Right lobe of liver (tissue), 4 donors: ENCODE measurements around the gene VSTM2L.

Experiments
- POLR2A ChIP-seq: fragments of 450-650 bp; IDR thresholded peaks from one replicate; pipeline ENCODE4 v1.6.1; 2017; ENCODE audit warnings: antibody characterized with exemption, mild to moderate bottlenecking
- TF ChIP-seq, protein P1 (sequence below), 4 donors: fragments of 200-600 bp in 3 of 4; fragments of 450-650 bp in 1 of 4; IDR thresholded peaks; one replicate each; pipeline versions ENCODE4 v1.5.1 to v1.8.0; 2016 to 2022; ENCODE audit warnings: antibody characterized with exemption in 4 of 4, mild to moderate bottlenecking in 2 of 4
- donor health status: DM: no; HTN: no; CAD: no.
- donor health status: DM: no; HTN: no; CAD: no.
- donor health status: DM: no; HTN: yes; CAD: no.

DNA sequence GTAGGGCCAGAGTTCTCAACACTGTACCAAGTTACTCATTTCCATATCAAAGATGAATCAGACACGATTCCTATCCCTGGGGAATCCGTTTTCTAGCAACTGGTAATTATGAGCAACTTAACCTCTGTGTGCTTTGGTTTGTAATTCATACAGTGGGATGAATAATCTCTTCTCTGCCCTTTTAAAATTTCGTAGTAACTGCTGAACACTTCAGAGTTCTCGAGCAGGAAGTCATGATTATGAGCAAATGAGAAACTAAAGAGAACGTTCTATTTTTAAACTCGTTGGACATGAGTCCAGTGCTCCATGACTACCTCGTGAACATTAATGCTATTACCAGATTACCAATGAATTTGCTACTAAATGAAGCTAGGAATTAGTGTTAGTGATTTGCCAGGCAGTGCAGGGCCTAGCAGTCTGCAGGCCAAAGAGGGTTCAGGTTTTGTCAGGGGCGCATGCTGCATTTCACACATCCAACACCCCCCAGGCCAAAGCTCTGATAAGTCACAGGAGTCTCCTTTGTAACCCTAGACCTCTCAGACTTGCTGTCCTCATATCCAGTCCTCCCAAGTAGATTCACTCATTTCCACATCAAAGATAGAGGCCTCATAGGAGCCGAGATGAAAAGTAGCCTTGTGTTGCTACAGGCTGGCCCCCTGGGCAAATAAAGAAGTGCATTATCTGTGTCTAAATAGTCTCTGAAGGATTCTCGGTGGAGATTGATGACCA, 45.8 kb upstream of the VSTM2L start:
- TF ChIP-seq POLR2A, result no peak
- TF ChIP-seq, protein P1, sequence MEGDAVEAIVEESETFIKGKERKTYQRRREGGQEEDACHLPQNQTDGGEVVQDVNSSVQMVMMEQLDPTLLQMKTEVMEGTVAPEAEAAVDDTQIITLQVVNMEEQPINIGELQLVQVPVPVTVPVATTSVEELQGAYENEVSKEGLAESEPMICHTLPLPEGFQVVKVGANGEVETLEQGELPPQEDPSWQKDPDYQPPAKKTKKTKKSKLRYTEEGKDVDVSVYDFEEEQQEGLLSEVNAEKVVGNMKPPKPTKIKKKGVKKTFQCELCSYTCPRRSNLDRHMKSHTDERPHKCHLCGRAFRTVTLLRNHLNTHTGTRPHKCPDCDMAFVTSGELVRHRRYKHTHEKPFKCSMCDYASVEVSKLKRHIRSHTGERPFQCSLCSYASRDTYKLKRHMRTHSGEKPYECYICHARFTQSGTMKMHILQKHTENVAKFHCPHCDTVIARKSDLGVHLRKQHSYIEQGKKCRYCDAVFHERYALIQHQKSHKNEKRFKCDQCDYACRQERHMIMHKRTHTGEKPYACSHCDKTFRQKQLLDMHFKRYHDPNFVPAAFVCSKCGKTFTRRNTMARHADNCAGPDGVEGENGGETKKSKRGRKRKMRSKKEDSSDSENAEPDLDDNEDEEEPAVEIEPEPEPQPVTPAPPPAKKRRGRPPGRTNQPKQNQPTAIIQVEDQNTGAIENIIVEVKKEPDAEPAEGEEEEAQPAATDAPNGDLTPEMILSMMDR (IDR thresholded peaks at IDR 0.05), result no peak
